Peyer's patch (tissue), 4 donors: ENCODE results near the gene SCNN1B.

Experiments used
- CTCF ChIP-seq, 6 experiments: fragments of 450-650 bp in 4 of 6; fragments of 200-600 bp in 2 of 6; sonication (generic) in 1 of 6; IDR thresholded peaks; one replicate each; pipeline ENCODE4 v1.5.1; 2017 to 2019; ENCODE audit warnings: antibody characterized with exemption in 6 of 6, mild to moderate bottlenecking in 3 of 6, moderate library complexity in 1 of 6
- POLR2A ChIP-seq, 2 donors: fragments of 450-650 bp; IDR thresholded peaks; one replicate each; pipeline ENCODE4 v1.5.1; 2017; ENCODE audit warnings: antibody characterized with exemption in 2 of 2, mild to moderate bottlenecking in 2 of 2, moderate library complexity in 2 of 2

DNA sequence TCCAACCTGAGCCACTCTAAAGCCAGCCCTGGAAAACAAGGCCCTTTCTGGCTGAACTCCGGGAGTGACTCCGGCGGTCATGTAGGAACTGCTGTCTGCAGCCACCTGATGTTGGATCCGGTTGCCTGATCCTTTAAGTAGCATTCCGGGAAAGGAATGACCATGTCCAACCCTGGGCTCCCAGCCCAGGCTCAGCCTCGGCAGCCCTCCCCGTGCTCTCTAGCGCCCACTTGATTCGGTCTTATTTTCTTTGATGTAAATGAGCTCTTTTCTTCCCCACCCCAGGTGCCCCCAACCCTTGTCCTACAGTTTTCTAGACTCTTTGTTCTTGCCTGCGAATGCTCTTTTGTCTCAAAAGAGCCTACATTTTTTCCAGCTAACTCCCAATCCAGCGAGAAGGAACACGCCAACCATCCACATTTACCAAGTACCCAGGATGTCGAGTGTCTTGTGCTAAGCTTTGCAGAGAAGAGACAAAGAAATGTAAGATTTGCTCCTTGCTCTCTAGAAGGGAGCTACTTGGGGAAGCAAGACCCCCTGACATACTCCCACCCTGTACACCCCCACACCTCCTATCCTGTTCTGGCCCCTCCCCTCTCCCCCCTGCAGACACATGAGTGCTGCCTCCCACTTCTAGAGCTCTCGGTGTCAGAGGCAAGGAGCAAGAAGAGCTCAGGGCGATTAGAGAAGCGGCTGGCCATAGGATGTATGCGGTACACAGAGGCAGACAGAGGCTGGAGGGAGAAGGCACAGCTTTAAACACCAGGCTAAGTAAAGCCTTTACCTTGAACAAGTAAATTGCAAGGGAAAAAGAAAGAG, 97.1 kb downstream of the SCNN1B start:
- no peak for TF ChIP-seq POLR2A (IDR thresholded peaks at IDR 0.05)
- no peak for TF ChIP-seq CTCF (IDR thresholded peaks at IDR 0.05)
